ENCODE data around the gene CDH23.

The CDH23 gene

DNA sequence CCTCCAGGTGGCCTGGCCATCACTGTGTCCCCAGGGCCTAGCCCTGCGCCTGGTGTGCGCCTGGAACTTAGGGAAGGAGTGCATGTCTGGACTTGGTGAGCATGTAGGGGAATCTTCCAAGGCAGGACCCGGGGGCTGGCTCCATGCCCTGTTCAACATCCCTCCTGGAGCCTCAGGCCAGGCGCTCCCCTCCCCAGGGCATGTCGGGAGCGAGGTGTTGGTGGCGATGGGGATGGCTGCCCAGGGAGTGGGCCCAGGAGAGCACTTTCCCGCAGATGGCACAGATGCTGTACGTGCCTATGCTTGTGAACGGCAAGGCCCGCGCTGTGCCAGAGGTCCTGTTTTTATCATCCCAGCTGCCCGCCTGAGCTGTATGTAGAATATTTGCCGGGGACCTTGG, 55.0 kb downstream of the CDH23 start:
- in situ Hi-C loops (cut with HindIII; ENCODE audit: low sequenced_read_pairs) = no loop called here
- no peak for TF ChIP-seq CTCF (IDR thresholded peaks at IDR 0.05; ENCODE audit: low read depth, low read length, missing control alignments)
- no peak for DNase-seq (ENCODE audit: low read depth)
- H3K4me3 ChIP-seq (ENCODE audit: low read depth, low read length) = no peak overlapping the region

- DNase-seq (ENCODE audit: low read depth) = no peak
- in situ Hi-C loops (cut with HindIII; ENCODE audit: low sequenced_read_pairs) = no loop called here
- TF ChIP-seq CTCF (IDR thresholded peaks at IDR 0.05; ENCODE audit: low read depth, low read length, missing control alignments) = no peak
- H3K4me3 ChIP-seq (ENCODE audit: low read depth, low read length) = no peak overlapping the region
Measured at GRCh38 chr10:71453186-71453585, 56.5 kb downstream of the CDH23 start.

DNA sequence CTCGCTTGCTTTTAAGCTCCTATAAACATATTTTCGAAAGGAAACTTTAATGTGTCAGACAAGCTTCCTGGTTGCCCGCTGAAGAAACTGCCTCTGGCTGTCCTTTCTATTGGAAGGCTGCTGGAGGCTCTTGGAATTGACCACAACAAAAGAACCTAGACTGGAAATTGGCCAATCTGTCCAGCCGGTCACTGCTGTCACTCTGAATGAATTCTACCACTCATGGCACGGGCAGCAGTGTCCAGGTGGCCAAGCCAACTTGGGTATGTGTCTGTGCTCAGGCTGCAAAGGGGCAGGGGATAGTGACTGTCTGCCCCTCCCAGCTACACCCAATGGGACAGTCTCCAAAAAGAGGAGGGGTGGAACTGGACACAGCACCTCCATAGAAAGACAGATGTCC, 57.6 kb downstream of the CDH23 start:
- DNase-seq (ENCODE audit: low read depth) = no peak
- no peak for TF ChIP-seq CTCF (IDR thresholded peaks at IDR 0.05; ENCODE audit: low read depth, low read length, missing control alignments)
- H3K4me3 ChIP-seq (ENCODE audit: low read depth, low read length) = no peak overlapping the region
- in situ Hi-C loops (cut with HindIII; ENCODE audit: low sequenced_read_pairs) = no loop called here

DNA sequence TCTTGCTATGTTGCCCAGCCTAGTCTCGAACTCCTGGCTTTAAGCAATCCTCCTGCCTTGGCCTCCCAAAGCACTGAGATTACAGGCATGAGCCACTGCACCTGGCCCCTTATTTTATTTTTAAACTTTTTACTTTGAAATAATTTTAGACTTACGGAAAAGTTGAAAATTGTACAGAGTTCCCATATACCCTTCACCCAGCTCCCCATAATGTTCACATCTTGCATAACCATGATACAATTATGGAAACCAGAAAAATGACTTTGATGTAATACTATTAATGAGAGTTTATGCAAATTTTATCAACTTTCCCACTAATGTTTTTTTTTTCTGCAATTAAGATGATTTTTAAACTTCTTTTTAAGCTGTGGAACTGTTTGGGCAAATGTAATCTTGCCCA, 58.3 kb downstream of the CDH23 start:
- DNase-seq (ENCODE audit: low read depth) = no peak
- no peak overlapping the region for H3K4me3 ChIP-seq (ENCODE audit: low read depth, low read length)
- in situ Hi-C loops (cut with HindIII; ENCODE audit: low sequenced_read_pairs) = no loop called here
- no peak for TF ChIP-seq CTCF (IDR thresholded peaks at IDR 0.05; ENCODE audit: low read depth, low read length, missing control alignments)

DNA sequence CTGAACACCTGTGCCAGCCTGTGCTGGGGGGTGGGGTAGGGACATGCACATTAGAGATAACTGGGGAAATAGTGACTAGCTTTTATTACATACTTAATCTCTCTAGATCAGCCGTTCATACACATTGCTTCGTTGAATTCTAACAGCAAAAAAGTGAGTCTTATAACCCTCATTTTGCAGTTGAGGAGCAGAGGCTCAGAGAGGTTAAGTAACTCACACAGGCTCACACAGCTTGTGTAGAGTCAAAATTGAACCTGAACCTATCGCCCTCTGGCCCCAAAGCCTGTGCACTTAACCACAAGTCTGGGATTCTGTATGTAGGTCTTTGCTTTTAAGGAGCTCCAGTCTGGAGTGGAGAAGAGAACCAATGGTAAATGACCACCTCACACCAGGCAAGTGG, 59.9 kb downstream of the CDH23 start:
- no peak for DNase-seq (ENCODE audit: low read depth)
- no peak for TF ChIP-seq CTCF (IDR thresholded peaks at IDR 0.05; ENCODE audit: low read depth, low read length, missing control alignments)
- no peak overlapping the region for H3K4me3 ChIP-seq (ENCODE audit: low read depth, low read length)
- in situ Hi-C loops (cut with HindIII; ENCODE audit: low sequenced_read_pairs) = no loop called here

- in situ Hi-C loops (cut with HindIII; ENCODE audit: low sequenced_read_pairs) = no loop called here
- no peak for TF ChIP-seq CTCF (IDR thresholded peaks at IDR 0.05; ENCODE audit: low read depth, low read length, missing control alignments)
- H3K4me3 ChIP-seq (ENCODE audit: low read depth, low read length) = no peak overlapping the region
- DNase-seq (ENCODE audit: low read depth) = no peak
Measured at GRCh38 chr10:71457908-71458307, 61.2 kb downstream of the CDH23 start.

- H3K4me3 ChIP-seq (ENCODE audit: low read depth, low read length) = no peak overlapping the region
- TF ChIP-seq CTCF (IDR thresholded peaks at IDR 0.05; ENCODE audit: low read depth, low read length, missing control alignments) = no peak
- in situ Hi-C loops (cut with HindIII; ENCODE audit: low sequenced_read_pairs) = no loop called here
- DNase-seq (ENCODE audit: low read depth) = no peak
Measured at GRCh38 chr10:71458387-71458786, 61.7 kb downstream of the CDH23 start.

All from astrocyte of the cerebellum (primary cell).